Stimulated activated naive CD8-positive, alpha-beta T cell treated with anti-CD3 and anti-CD28 coated beads, Interleukin-15, Interleukin-2, amounts not matched to agents 100 U/mL and 50 U/mL, for 24 hours (primary cell): ENCODE data around the gene CLOCK.
A peak's percentile ranks its signal among the peaks of the same experiment; 100 is the strongest.

Source experiments
- ATAC-seq: fragments of 150-1000 bp; cut with Tn5 transposase; one replicate; pipeline ENCODE4 v1.10.0; 2021
- DNase-seq: peaks from one replicate; pipeline ENCODE4 v3.0.0; 2021

Gene CLOCK

GRCh38 chr4:55411621-55412020, 135.1 kb downstream of the CLOCK start:
- ATAC-seq (no peak), DNase-seq (no peak)

GRCh38 chr4:55410431-55410830, 136.3 kb downstream of the CLOCK start:
- no peak for DNase-seq
- ATAC-seq = no peak

GRCh38 chr4:55409468-55410171, 137.1 kb downstream of the CLOCK start:
- ATAC-seq = no peak

GRCh38 chr4:55407764-55408163, 138.9 kb downstream of the CLOCK start:
- ATAC-seq (no peak), DNase-seq (no peak)

More at GRCh38 chr4:55409468-55410171, 137.1 kb downstream of the CLOCK start:
- no peak for DNase-seq

- ATAC-seq = no peak
- DNase-seq = no peak
Measured at GRCh38 chr4:55407119-55407518, 139.6 kb downstream of the CLOCK start.

GRCh38 chr4:55406545-55406944, 140.2 kb downstream of the CLOCK start:
- DNase-seq = no peak
- ATAC-seq = no peak

GRCh38 chr4:55405073-55405472, 141.6 kb downstream of the CLOCK start:
- DNase-seq = no peak
- no peak for ATAC-seq

- no peak for DNase-seq
- no peak for ATAC-seq
Measured at GRCh38 chr4:55399581-55399980, 147.1 kb downstream of the CLOCK start.

GRCh38 chr4:55398966-55399365, 147.7 kb downstream of the CLOCK start:
- DNase-seq = no peak
- ATAC-seq = no peak

GRCh38 chr4:55398461-55398860, 148.2 kb downstream of the CLOCK start:
- DNase-seq = no peak
- no peak for ATAC-seq

GRCh38 chr4:55397520-55398321, 149.0 kb downstream of the CLOCK start:
- ATAC-seq = no peak
- no peak for DNase-seq

GRCh38 chr4:55397126-55397436, 149.6 kb downstream of the CLOCK start:
- ATAC-seq (no peak), DNase-seq (no peak)

- ATAC-seq = peak; percentile 10
- DNase-seq = peak; percentile 55
Measured at GRCh38 chr4:55396308-55397125, 150.2 kb downstream of the CLOCK start.

- ATAC-seq = peak; percentile 97
- peak; percentile 93 for DNase-seq
Measured at GRCh38 chr4:55395529-55396307, 151.0 kb downstream of the CLOCK start, which contains the start of gene TMEM165. TSS of gene TMEM165 (plus strand) at chr4:55395957. CDS start at chr4:55396190, 233 bp downstream.

GRCh38 chr4:55395218-55395528, 151.5 kb downstream of the CLOCK start:
- DNase-seq = no peak

GRCh38 chr4:55393461-55394320, 153.0 kb downstream of the CLOCK start:
- ATAC-seq (no peak), DNase-seq (no peak)

More at GRCh38 chr4:55395218-55395528, 151.5 kb downstream of the CLOCK start:
- ATAC-seq = no peak

GRCh38 chr4:55386840-55387239, 159.9 kb downstream of the CLOCK start:
- peak; percentile 51 for ATAC-seq
- no peak for DNase-seq

- DNase-seq (no peak), ATAC-seq (no peak)
Measured at GRCh38 chr4:55386073-55386472, 160.6 kb downstream of the CLOCK start.

GRCh38 chr4:55385201-55385649, 161.5 kb downstream of the CLOCK start:
- ATAC-seq (peak; percentile 50), DNase-seq (no peak)

- ATAC-seq = no peak
Measured at GRCh38 chr4:55382488-55383003, 164.2 kb downstream of the CLOCK start.

GRCh38 chr4:55381502-55381901, 165.2 kb downstream of the CLOCK start:
- ATAC-seq (no peak), DNase-seq (no peak)

More at GRCh38 chr4:55382488-55383003, 164.2 kb downstream of the CLOCK start:
- DNase-seq = no peak
